Measurements from ENCODE around the gene CCDC197.

Gene CCDC197

DNA sequence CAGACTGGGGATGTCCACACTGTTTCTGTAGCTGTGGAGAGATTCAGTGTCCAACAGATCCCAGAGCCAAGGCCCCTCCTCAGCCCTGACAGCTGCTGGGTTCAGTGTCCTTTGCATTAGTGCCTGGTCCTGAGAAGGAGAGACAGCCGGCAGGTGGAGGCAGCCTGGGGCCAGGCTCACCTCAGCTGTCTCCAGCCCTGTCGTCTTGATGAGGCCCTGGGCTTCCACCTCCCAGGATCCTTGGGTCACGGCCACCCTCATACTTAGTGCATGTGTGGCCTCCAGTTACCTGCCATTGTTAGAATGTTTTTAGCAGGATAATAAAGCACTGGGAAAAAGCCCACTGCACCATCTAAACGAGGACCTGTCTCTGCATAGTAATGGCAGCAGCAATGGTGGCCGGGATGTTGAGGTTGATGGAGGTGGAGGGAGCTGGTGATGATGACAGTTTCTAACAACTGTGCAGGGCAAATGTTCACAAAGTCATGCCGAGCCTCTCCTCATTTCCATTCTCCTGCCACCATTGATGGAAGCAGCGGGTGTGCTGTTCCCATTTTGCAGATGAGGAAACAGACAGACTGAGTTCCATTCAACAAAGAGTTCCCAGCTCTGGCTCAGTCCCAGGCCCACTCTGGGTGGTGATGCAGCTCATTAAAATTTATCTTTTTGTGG is 38.4 kb upstream of the CCDC197 start (continued):
- TF ChIP-seq, protein P1, sequence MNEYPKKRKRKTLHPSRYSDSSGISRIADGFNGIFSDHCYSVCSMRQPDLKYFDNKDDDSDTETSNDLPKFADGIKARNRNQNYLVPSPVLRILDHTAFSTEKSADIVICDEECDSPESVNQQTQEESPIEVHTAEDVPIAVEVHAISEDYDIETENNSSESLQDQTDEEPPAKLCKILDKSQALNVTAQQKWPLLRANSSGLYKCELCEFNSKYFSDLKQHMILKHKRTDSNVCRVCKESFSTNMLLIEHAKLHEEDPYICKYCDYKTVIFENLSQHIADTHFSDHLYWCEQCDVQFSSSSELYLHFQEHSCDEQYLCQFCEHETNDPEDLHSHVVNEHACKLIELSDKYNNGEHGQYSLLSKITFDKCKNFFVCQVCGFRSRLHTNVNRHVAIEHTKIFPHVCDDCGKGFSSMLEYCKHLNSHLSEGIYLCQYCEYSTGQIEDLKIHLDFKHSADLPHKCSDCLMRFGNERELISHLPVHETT (tag by site-specific recombination; IDR thresholded peaks at IDR 0.05): no peak
- TF ChIP-seq ZNF146 (tag by site-specific recombination; IDR thresholded peaks at IDR 0.05): no peak

DNA sequence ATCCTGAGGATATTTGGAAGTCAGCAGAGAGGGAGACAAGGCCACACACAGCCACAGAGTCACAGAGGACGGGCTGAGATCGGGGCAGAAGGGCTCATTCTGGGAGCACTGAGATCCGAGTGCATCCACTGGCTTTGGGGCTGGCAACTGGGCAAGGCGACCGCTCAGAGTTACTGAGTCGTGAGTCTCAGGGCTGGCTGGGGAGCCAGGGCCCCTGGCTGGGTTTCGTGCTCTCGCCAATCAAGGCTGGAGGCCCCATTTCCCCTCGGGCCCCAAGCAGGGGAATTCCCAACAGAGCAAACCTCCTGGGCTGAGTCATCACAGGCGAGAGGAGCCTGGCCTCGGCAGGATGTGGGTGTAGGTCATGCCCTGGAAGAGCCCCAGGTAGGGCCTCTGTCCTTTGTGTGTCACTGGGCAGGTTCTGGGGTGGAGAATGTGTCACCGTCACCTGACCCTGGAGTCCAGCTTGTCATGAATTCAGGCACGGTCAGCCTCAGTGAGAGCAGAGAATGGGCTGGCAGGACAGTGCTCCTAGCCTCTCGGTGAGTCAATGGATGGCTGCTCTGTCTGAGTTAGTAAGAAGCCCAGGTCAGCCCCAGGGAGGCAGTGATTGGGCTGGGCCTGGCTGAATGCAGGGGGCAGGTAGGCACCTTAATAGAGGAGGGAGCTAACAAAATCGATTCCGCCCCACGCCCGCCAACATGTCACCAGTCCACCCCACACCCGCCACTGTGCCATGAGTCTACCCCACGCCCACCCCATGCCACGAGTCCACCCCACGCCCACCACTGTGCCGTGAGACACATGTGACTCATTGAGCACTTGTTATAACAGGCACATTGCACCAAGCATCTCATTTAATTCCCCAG is 37.6 kb upstream of the CCDC197 start:
- no peak overlapping the region for H3K27ac ChIP-seq (ENCODE audit: extremely low read depth, low read depth, low read length)
- POLR2A ChIA-PET: interaction anchor here (0.6 to 1.2 kb wide), 2 partner anchors 122 to 364 kb away, joined by 3 read pairs; partner anchors contain the start of genes DDX24 and IFI27L1
- TF ChIP-seq EGR2 (tag by site-specific recombination; IDR thresholded peaks at IDR 0.05; ENCODE audit: low read depth) (peak; percentile 93), ZEB2 (tag by site-specific recombination; IDR thresholded peaks at IDR 0.05) (no peak; the same call in 1 of the 2 replicates), ZNF423 (tag by site-specific recombination; IDR thresholded peaks at IDR 0.05) (0 out of 2 replicates have a peak, but pooled peaks have one; percentile 32), ZNF26 (tag by site-specific recombination; IDR thresholded peaks at IDR 0.05) (no peak), ZNF692 (tag by site-specific recombination; IDR thresholded peaks at IDR 0.05) (0 out of 2 replicates have a peak, but pooled peaks have one; percentile 26), ZBTB8A (tag by site-specific recombination; IDR thresholded peaks at IDR 0.05) (peak; percentile 50), ZNF600 (tag by site-specific recombination; IDR thresholded peaks at IDR 0.05) (peak; percentile 75), BCL11B (tag by site-specific recombination; IDR thresholded peaks at IDR 0.05; ENCODE audit: low read depth) (no peak), ZBTB20 (tag by site-specific recombination; IDR thresholded peaks at IDR 0.05) (peak; percentile 64), ZFHX2 (tag by site-specific recombination; conservative IDR thresholded peaks at IDR 0.05) (peak; percentile 98), GLIS2 (tag by site-specific recombination; IDR thresholded peaks at IDR 0.05) (peak; percentile 75), ZBTB7A (tag by site-specific recombination; IDR thresholded peaks at IDR 0.05; ENCODE audit: low read depth) (no peak), WT1 (tag by site-specific recombination; IDR thresholded peaks at IDR 0.05) (no peak), ZNF133 (tag by site-specific recombination; IDR thresholded peaks at IDR 0.05) (no peak), ZNF521 (tag by site-specific recombination; IDR thresholded peaks at IDR 0.05) (no peak), SCRT2 (tag by site-specific recombination; IDR thresholded peaks at IDR 0.05) (no peak), ZBTB48 (tag by site-specific recombination; IDR thresholded peaks at IDR 0.05) (peak; percentile 60; the same call in 1 of the 2 replicates), ZIC2 (tag by site-specific recombination; IDR thresholded peaks at IDR 0.05) (peak; percentile 83), REPIN1 (tag by site-specific recombination; IDR thresholded peaks at IDR 0.05; ENCODE audit: low read depth) (no peak), ZNF2 (tag by site-specific recombination; IDR thresholded peaks at IDR 0.05) (no peak), ZNF707 (tag by site-specific recombination; IDR thresholded peaks at IDR 0.05) (no peak)
- TF ChIP-seq, protein P2, sequence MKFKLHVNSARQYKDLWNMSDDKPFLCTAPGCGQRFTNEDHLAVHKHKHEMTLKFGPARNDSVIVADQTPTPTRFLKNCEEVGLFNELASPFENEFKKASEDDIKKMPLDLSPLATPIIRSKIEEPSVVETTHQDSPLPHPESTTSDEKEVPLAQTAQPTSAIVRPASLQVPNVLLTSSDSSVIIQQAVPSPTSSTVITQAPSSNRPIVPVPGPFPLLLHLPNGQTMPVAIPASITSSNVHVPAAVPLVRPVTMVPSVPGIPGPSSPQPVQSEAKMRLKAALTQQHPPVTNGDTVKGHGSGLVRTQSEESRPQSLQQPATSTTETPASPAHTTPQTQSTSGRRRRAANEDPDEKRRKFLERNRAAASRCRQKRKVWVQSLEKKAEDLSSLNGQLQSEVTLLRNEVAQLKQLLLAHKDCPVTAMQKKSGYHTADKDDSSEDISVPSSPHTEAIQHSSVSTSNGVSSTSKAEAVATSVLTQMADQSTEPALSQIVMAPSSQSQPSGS (tag by site-specific recombination; IDR thresholded peaks at IDR 0.05; ENCODE audit: low read depth): no peak
- TF ChIP-seq, protein P3, sequence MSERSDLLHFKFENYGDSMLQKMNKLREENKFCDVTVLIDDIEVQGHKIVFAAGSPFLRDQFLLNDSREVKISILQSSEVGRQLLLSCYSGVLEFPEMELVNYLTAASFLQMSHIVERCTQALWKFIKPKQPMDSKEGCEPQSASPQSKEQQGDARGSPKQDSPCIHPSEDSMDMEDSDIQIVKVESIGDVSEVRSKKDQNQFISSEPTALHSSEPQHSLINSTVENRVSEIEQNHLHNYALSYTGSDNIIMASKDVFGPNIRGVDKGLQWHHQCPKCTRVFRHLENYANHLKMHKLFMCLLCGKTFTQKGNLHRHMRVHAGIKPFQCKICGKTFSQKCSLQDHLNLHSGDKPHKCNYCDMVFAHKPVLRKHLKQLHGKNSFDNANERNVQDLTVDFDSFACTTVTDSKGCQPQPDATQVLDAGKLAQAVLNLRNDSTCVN (tag by site-specific recombination; optimal IDR thresholded peaks at IDR 0.05): no peak
- TF ChIP-seq, protein P4, sequence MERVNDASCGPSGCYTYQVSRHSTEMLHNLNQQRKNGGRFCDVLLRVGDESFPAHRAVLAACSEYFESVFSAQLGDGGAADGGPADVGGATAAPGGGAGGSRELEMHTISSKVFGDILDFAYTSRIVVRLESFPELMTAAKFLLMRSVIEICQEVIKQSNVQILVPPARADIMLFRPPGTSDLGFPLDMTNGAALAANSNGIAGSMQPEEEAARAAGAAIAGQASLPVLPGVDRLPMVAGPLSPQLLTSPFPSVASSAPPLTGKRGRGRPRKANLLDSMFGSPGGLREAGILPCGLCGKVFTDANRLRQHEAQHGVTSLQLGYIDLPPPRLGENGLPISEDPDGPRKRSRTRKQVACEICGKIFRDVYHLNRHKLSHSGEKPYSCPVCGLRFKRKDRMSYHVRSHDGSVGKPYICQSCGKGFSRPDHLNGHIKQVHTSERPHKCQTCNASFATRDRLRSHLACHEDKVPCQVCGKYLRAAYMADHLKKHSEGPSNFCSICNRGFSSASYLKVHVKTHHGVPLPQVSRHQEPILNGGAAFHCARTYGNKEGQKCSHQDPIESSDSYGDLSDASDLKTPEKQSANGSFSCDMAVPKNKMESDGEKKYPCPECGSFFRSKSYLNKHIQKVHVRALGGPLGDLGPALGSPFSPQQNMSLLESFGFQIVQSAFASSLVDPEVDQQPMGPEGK (tag by site-specific recombination; IDR thresholded peaks at IDR 0.05): peak; percentile 75

More for the DNA sequence above, 37.6 kb upstream of the CCDC197 start:
- Histone ChIP-seq H3K4me1 (ENCODE audit: control insufficient read depth, insufficient read depth, low read length) (peaks cover 10% of the 10 kb centered on the region), H3K4me3 (ENCODE audit: low read depth, low read length) (no peak overlapping the region), H3K36me3 (ENCODE audit: control insufficient read depth in 2 of 2, insufficient read depth in 1 of 2, low read length in 2 of 2) (no peaks in the 10 kb centered on the region), H3K9me3 (ENCODE audit: control insufficient read depth, insufficient read depth, low read depth, low read length) (no peaks in the 10 kb centered on the region)
- CTCF ChIA-PET: interaction anchor here (0.6 to 1.7 kb wide), 4 partner anchors 17 to 177 kb away, joined by 3 to 8 read pairs (median 4); no protein-coding TSS in a partner anchor
